GM11168 (cell line): ENCODE data around the gene SRCIN1.

Experiments
- in situ Hi-C: fragments of 300-500 bp; cut with MboI; formaldehyde crosslinking; loops from one replicate; pipeline ENCODE4 v1.12.0; 2022; ENCODE audit warnings: low sequenced_read_pairs; ENCODE audit not compliant: unreplicated experiment

The SRCIN1 gene

DNA sequence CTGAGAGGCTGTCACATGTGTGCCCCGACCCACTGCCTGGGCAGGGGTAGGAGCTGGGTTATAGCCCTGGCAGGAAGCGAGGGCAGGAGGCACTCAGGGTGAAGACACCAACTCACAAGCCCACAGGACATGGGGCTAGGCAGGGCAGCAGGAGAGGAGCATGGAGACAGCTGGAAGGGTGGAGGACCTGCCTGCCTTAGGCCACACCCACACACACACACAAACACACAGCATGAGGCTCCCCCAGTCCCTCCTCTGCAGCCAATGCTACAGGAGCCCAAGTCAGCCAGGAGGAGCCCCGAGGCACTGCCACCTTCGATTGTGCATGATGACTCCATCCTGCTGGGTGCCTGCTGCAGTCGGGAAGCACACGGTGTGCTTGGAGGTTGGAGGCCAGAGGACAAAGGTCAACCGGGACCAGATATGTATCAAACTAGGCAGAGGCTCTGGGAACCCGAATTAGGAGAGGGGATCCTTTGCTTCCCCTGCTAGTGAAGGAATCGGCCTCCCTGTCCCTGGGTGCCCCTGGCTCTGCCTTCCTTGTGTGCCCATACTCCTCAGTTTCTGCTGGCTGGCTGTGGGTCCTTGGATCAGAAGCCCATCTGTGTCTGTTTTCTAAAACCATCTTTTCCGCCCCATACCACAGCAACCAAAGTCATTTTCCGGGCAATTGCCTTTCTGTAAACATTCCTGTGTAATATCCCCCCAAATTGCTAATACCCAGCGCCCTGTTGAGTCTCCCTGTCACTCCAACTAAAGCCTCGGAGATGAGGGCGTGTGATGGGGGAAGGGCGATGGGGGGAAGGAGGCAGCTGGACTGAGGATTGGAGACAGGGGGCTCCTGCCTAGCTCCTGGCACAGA lies 20.5 kb downstream of the SRCIN1 start:
- in situ Hi-C loops, result no loop called here

DNA sequence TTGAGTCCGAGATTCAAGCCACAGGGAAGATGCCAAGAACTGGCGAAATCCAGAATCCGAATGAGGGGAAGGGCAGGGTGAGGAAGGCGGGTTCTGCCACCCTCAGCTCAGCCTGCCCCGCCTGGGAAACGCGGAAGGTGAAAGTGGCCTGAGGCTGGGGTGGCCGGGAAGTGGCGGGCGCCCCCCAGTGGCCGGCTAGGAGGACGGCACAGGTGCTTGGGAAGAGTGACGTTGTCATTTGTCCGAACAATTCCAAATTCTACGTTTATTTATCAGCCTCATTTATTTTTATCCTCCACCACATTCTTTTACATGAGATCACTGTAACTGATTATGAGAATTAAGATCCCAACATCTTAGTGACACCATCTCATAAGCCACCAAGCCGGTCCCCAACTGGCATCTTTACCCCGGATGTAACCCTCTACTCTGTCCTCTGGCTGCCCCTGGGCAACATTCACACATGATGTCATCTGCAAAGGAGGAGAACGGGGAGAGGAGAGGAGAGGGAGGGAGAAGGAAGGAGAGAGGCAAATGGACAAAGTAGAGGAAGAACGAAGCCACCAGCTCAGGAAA lies 21.3 kb downstream of the SRCIN1 start:
- in situ Hi-C loops, result no loop called here

DNA sequence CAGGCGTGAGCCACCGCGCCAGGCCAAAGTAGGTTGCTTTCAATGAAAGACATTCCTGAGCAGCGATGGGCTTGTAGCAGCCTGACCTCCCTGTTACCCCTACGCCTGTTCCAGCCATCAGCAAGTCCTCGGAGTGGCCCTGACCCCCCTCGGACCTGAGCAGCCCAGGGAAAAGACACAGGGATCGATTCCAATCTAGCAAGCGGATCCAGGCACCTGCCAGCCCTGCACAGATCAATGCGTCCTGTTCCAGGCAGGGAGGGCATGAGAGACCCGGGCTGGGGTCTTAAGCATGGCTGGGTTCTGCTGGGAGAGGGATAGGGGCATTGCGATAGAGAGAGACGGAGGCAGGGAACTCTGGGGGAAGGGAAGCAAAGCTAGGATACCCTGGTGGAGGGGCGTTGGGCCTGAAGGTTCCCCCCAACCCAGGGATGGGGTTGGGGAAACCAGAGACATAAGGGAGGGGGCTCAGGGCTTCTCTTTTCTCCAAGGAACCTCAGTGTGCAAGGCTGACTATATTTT lies 21.9 kb downstream of the SRCIN1 start:
- in situ Hi-C loops, result no loop called here

DNA sequence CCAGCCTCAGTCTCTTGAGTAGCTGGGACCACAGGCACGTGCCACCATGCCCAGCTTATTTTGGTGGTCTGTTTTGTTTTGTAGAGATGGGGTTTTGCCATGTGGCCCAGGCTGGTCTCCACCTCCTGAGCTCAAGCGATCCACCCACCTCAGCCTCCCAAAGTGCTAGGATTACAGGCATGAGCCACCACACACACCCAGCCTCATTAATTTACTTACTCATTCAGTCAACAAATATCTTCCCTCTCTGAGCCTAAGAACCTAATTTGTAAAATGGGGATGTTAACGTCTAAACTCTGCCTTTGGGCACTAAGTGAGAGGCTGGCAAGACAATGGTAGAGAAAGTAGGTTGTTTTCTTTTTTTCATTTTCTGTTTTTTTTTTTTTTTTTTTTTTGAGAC lies 22.6 kb downstream of the SRCIN1 start:
- in situ Hi-C loops, result no loop called here

DNA sequence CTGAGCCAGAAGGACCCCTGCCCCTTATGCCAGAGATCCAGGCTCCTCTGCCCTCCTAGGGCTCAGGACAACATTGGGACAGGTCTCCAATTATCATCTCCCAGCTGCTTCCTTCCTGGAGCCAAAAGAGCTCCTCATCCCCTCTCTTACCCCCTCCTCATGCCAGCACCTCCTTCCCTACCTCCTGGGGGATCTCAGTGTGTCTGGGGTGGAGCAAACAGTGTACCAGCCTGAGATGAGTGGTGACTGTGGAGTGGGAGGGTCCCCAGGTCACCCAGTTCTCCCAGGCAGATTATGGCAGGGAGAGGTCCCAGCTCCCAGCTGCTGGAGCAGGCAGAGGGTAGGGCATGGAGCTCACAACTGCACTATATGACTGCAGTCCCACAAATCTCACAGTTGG lies 23.7 kb downstream of the SRCIN1 start:
- in situ Hi-C loops, result no loop called here

GRCh38 chr17:38579934-38580333 lies 25.8 kb downstream of the SRCIN1 start:
- in situ Hi-C loops, result no loop called here

DNA sequence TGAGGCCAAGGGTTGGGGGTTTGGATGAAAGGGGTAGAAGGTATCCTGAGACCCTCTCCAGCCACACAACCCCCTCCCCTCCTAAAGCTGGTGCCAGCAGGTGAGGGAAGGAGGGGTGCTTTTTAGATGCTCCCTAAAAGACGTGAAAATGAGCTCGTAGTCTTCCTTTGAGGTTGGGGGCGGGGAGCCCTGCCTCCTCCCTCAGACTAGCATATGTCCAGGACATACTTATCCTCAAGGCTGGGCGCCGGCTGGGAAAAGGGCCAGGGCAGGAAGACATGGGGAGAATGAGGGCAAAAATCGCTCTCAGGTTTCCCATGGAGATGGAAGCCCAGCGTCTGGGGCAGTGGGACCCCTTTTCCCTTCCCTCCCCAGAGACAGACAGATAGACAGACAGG lies 26.7 kb downstream of the SRCIN1 start:
- in situ Hi-C loops, result no loop called here

GRCh38 chr17:38578229-38579082 lies 27.3 kb downstream of the SRCIN1 start:
- in situ Hi-C loops, result no loop called here

- in situ Hi-C loops, result no loop called here
Observed at GRCh38 chr17:38577645-38578173, 28.0 kb downstream of the SRCIN1 start.

GRCh38 chr17:38577244-38577643 lies 28.5 kb downstream of the SRCIN1 start:
- in situ Hi-C loops, result no loop called here

- in situ Hi-C loops, result no loop called here
Observed at GRCh38 chr17:38575781-38576180, 30.0 kb downstream of the SRCIN1 start.

DNA sequence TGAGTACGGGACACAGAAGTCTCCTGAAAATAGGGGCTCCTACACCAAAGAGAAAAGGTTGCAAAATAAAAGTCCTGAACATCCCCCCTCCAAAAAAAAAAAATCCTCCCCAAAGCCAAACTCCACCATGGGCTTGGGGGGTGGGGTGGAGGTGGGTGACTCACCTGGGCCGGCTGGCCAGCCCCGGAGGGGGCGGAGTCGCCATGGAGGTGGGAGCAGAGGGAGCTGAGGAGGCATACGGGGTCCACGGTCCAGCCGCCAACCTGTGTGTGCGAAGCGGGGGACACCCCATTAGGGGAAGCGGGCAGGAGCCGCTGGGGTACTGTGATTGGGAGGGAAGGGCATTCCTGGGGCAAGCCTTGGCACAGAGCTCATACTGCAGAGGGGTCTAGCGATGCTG lies 31.0 kb downstream of the SRCIN1 start:
- in situ Hi-C loops, result no loop called here

- in situ Hi-C loops, result no loop called here
Observed at GRCh38 chr17:38572669-38573365, 32.9 kb downstream of the SRCIN1 start.

DNA sequence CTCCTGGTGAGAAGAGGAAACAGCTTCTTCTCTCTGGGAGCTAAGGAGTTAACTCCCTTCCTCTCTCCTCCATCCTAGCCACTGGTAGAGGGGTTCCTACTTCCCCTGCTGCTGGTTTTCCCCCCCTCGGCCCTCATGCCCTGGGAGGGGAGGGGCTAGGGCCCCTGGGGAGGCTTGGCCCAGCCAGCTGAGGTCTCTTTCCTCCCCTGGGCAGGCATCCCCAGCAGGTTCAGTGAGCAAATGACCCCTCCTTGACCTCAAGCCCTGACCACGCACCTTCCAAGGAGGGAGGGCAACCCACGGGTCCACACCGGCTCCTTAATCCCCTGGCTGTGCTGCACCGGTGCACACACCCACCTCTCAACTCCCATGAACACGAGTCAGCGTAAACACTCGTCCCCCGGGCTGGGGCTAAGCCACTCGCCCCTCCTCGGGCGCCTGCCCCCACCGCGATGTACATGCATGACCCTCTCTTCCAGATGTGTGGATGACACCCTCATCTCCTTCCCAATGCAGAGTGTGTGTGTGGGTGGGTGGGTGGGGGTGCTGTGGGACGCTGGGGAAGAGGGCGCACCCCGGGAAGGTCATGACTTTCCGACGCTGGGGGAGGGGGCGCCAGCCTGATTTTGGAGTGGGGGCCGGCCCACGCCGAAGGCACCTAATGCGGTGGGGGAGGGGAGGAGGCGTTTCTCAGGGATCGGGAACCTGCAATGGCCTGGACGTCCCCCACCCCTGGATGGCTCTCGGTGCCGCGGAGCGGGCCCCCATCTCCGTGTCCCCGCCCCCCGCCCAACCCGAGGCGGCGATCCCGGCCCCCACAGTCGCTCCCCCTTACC lies 33.7 kb downstream of the SRCIN1 start:
- in situ Hi-C loops, result no loop called here

- in situ Hi-C loops, result no loop called here
Observed at GRCh38 chr17:38569701-38570512, 35.8 kb downstream of the SRCIN1 start.

DNA sequence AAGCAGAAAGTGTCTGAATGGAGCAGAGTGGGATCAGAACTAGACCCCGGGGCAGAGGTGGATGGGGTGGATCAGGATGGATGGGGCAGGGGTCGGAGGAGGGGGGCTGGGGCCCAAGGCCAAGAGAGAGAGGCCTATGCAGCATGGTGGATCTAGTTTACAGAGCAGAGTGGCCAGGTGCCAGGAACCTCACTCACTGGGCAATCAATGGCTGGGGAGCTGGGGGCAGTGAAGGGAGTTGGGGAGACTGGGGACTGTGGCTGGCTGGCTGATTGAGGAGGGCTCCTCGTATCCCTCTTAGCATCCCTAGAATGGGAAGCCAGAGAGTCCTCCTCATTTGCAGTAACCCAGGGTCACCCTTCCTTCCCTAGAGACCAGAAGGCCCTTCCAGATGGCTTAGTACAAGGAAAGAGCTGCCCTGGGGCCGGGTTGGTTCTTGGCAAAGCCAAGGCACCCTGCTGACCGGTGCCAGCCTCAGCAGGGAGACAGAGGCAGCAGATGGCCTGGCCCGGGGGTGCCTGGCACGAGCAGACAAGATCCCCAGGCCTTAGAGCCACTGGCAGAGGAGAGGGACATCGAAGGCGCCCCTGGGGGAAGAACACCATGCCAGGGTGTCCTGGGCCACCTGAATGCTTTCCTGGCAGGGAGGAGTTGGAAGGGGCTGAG lies 36.8 kb downstream of the SRCIN1 start:
- in situ Hi-C loops, result no loop called here

GRCh38 chr17:38568274-38568673 lies 37.5 kb downstream of the SRCIN1 start:
- in situ Hi-C loops, result no loop called here

GRCh38 chr17:38567350-38567749 lies 38.4 kb downstream of the SRCIN1 start:
- in situ Hi-C loops, result no loop called here
